GM19035 (cell line): Measurements from ENCODE around the gene RRM2.
"Not testable (repeated sequence)": the region's sequence is repeated elsewhere in the genome, so short reads cannot be mapped to it uniquely, and the experiment has no call there.

Experiments used
- ATAC-seq: cut with Tn5 transposase; IDR thresholded peaks from one replicate; pipeline ENCODE4 v1.9.1; 2021; ENCODE audit not compliant: unreplicated experiment

Gene RRM2

GRCh38 chr2:10089565-10090190 is 32.9 kb upstream of the RRM2 start:
- no peak for ATAC-seq

- peak; percentile 46 for ATAC-seq
These were observed 31.2 kb upstream of the RRM2 start for GRCh38 chr2:10091182-10091888.

GRCh38 chr2:10091889-10092244 is 30.7 kb upstream of the RRM2 start:
- ATAC-seq, result not testable (repeated sequence)

DNA sequence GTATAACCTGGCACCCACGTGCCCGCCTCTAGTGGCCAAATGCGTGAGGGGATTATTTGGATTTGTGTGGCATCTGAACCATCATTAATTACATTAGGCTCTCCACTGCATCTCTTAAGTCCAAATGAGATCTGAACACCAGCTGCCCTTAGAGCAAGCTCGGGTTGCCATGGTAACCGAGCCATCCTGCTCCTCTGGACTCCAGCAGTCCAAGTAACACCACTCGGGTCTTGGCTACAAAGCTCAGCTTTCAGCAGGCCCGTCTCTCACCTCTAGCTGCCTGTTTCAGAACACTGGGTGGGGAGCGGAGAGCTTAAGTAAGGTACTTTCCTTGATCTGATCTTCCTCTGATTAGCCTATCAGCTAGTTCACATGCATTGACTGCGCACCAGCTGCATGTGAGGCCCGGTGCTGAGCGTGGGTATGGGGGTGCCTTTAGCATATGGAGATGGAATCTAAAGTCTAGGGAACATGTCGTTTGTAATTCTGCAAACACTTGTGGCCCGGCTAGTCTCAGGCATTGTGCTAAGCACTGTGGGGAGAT is 28.2 kb upstream of the RRM2 start:
- ATAC-seq, result no peak

GRCh38 chr2:10095175-10095574 is 27.4 kb upstream of the RRM2 start:
- ATAC-seq, result no peak

DNA sequence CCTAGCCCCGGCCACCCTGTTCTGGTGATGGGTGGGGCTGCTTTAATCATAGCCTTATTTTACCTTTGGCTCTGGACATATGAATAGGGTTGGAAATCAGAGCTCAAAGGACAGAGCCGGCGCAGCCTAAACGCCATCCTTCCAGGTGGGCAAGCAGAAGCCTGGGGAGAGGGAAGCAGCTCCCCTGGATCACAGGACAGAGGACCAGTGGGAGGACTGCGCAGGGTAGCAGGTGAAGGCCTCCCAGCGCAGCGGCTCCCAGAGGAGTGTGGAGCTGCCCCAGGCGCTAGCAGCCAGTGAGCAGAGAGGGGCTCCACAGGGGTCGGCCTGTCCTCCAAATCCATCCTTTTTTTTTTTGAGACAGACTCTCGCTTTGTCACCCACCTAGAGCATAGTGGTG is 25.9 kb upstream of the RRM2 start:
- ATAC-seq, result no peak

DNA sequence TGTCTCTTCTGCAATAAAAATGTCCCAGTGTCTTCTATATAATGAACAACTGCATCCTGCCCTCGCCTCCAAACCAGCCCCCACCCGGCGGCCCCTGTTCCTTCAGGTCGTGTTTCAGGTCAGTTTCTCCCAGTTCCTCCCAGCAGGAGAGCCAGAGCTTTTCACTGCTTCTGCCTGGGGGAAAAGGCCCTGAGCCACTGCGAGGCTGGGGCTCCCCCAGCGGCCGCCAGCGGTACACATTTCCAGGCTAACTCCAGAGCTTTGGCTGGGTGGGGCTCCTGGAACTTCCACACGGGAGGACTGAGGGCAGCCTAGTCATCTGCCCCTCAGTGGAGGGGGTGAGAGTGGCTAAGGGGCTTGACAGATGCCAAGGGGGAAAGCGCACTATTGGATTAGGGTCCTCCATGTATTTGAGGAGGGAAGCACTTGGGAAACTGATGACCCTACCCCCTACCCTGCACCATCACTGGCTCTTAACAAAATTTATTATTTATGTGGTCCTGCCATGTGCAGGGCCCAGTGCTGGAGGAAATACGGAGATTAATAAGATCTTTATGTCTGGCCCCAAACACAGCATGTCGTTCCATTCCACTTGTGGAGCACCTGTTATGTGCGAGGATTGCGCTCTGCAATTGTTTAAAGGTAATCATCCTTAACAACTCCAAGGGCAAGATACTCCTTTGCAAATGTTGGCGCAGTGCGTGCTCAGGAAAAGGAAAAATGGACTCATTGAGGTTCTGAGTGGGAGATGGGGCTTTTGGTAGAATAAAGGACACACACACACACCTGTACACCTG is 25.0 kb upstream of the RRM2 start:
- ATAC-seq, result peak; percentile 53

GRCh38 chr2:10101491-10101890 is 21.0 kb upstream of the RRM2 start:
- no peak for ATAC-seq

DNA sequence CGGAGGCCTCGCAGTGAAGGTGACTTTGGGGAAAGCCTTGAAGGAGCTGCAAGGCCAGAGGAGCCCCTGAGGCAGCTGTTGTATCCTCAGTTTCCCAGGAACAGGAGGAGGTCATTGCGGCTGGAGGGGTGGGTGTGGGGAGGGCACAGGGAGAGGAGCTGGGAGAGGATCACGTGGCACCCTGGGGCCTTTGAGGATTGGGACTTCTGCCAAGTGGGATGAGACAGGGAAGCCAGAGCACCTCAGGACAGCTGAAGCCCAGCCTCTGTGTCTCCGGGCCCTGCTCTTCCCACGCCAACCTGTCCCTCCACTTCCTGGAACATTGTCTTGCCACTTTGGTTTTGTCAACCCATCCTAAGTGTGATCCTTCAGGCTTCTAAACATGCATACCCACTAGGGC is 19.4 kb upstream of the RRM2 start:
- no peak for ATAC-seq

- not testable (repeated sequence) for ATAC-seq
These were observed 17.6 kb upstream of the RRM2 start for GRCh38 chr2:10104906-10105305.

DNA sequence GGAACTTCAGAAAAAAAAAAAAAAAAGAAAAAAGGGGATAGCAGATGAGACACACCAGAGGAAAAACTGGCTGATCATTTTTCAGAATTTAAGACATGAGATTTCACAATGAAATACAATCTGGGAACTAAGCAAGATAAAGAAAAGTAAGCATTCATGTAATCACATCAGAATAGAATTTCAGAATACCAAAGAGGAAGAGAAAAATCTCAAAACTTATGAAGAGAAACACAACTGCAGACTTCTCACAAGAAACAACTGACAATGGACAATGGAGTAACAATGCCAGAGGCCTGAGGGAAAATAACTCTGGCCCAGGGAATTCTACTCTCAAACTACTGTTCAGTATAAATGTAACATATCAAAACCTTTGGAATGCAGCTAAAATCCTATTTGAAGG is 13.2 kb upstream of the RRM2 start:
- ATAC-seq, result no peak

GRCh38 chr2:10119027-10119325 is 3.6 kb upstream of the RRM2 start:
- ATAC-seq, result no peak

GRCh38 chr2:10119601-10120157 is 2.9 kb upstream of the RRM2 start:
- no peak for ATAC-seq

DNA sequence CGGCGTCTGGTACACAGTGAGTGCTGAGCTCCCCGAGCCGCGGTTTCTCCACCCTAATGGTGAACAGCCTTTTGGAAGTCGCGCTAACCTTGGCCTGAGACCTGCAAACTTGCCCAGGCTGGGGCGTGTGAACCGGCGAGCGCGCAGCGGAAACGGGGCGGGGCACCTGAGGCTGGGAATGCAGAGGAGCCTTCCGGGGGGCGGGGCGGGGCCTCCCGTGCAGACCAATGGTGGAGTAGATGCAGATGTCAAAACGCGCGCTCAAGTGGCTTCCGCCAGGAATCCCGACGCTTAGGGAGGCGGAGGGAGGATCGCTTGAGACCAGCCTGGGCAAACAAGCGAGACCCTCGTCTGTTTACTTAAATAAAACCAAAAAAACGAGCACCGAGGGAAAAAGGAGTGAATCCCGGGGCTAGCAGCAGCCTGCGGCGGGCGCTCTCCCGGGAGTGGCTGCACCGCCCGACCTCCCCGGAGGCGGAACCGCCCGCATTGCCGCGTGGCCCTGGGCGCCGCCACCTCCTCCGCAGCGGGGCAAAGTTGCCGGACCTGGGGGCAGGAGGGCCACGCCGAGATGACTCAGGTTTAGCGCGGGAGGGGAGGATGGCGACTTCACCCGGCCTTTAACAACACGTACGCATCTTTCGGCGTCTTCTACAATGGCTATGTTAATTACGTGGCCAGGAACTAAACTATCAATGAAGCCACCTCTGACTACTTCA is 2.2 kb upstream of the RRM2 start:
- ATAC-seq, result peak; percentile 56

DNA sequence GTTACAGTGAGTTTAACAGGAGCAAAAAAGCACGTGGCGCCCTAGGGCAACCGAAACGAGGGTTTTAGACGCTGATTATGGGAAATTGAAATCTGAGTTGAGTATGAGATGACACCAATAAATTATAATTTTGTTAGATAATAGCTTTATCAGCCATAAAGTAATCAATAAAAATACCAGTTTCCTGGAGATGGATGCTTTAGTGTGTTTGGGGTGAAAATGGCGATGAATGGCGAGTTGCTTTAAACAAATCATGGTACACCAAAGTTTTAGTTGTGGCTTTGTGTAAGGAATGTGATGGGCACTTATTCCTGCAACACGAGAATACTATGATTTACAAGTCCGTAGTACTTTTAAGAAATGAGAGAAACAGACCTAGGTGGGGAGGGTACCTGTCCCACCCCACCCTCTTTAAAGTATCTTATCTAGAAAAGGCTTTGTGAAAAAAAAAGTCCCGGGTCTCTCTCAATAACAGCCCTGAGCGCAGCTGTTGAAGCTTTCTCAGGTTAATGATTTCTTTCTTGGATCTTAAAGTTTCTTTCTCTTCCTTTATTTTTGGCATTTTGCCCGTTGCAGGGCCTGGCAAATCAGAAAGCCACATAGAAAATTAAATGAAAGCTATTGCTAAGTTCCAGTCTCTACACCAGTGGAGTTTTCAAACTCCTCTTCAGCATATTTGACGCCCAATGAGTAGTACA is 1.5 kb upstream of the RRM2 start:
- no peak for ATAC-seq

GRCh38 chr2:10123281-10123680 is 742 bp downstream of the RRM2 start:
- no peak for ATAC-seq

GRCh38 chr2:10124538-10125045 is 2.1 kb downstream of the RRM2 start:
- ATAC-seq, result no peak

DNA sequence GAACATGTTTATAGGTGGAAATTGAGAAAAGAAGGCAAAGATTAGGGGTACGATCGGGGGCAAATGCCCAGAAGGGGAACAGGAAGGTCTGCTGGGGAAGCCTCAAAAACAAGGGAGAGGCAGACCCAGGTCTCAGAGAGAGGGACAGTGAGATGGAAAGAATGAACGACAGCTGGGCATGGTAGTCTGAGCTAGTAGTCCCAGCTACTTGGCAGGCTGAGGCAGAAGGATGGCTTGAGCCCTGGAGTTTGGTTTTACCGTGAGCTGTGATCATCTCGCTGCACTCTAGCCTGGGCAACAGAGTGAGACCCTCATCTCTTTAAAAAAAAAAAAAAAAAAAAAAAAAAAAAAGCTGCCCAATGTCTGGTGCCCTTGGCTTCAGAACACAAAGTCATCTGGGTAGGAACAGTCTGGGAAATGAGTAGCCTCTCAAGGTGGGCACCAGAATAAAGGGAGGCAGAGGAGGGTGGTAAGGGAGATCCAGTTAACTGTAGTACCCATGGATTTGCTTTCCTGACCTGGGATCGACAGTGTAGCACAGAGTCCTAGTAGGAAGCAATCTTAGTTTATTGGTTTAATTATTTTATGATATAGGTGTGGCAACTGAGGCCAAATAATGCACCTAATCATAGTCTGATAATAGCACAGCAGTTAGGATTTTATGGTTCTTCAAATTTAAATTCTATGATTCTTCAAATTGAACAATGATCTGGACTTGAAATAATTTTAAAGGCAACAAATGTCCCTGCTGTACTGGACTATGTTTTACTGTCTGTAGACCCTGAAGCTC is 3.5 kb downstream of the RRM2 start:
- no peak for ATAC-seq

DNA sequence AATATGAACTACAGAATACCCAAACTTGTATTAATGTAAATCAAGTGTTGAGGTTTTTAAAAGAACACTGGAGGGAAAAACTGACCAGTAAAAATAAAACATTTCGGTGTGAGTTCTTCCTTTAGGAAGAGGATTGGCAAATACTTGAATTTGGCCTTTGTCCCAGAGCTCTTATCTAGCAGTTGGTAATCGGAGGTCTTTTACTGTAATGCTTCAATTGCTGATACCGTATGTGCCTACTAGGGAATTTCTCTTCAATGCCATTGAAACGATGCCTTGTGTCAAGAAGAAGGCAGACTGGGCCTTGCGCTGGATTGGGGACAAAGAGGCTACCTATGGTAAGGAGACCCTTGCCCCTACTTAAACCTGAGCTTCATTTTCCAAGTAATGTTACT is 4.1 kb downstream of the RRM2 start:
- ATAC-seq, result no peak

GRCh38 chr2:10128420-10128819 is 5.9 kb downstream of the RRM2 start:
- ATAC-seq, result no peak
